Skeletal muscle satellite cell (primary cell): ENCODE measurements around the gene NPPA.

Experiments
- H3K27me3 ChIP-seq: 2 replicates; pipeline ENCODE4 v1.7.0; 2013; ENCODE audit warnings: low read length; ENCODE audit not compliant: control insufficient read depth, insufficient read depth
- H3K36me3 ChIP-seq: 2 replicates; pipeline ENCODE4 v1.7.0; 2013; ENCODE audit warnings: mild to moderate bottlenecking, control low read depth, low read length; ENCODE audit not compliant: insufficient read depth
- H3K4me1 ChIP-seq: 2 replicates; pipeline ENCODE4 v1.7.0; 2013; ENCODE audit warnings: low read length; ENCODE audit not compliant: control insufficient read depth, insufficient read depth
- H3K4me2 ChIP-seq: 2 replicates; pipeline ENCODE4 v1.7.0; 2013; ENCODE audit warnings: mild to moderate bottlenecking, low read length
- H3K4me3 ChIP-seq: 2 replicates; pipeline ENCODE4 v1.7.0; 2013; ENCODE audit warnings: low read length
- H3K9ac ChIP-seq: 2 replicates; pipeline ENCODE4 v1.7.0; 2013; ENCODE audit warnings: mild to moderate bottlenecking, low read depth, low read length, moderate library complexity
- H3K9me3 ChIP-seq: replicated peaks from 2 replicates; pipeline ENCODE4 v1.7.0; 2013; ENCODE audit warnings: mild to moderate bottlenecking, control low read depth, low read length

NPPA gene

DNA sequence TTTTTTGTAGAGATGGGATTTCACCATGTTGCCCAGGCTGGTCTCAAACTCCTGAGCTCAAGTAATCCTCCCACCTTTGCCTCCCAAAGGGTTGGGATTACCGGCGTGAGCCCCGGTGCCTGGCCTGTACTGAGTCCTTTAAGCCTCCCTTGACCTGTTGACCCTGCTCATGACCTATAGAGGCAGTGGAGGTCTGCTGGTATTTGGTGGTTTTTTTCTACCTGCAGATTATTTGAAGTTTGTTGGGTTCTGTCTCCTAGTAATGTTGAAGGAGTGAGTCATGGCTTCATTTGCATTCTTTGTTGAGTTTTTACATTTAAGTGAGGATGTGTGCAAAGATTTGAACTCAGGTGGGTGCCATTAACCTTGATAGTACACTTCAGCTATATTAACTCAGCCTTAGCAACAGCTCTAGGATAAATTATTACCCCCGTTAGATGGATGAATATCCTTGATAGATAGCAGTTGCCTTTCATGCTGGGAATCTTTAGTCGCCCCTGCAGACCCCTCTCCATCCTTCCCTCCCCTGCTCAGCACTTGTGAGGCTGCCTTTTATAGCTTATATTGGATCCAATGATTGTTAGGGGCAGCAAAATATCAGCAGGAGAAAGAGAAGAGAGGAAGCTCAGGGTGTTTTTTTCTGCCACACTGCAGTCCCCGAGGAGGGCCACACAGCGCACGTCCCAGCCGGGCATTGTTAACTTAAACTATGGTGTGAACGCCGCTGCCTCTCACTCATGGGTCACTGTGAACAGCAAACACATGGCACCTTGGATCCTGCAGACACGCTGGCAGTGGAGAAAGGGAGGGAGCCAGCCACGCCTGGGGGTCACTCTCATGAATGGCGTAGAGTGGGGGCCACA, 26.0 kb upstream of the NPPA start:
- Histone ChIP-seq H3K9ac (no peak overlapping the region), H3K4me2 (no peak overlapping the region), H3K27me3 (peaks cover 62% of the 10 kb centered on the region), H3K4me3 (no peak overlapping the region), H3K4me1 (no peaks in the 10 kb centered on the region), H3K36me3 (no peaks in the 10 kb centered on the region), H3K9me3 (no peaks in the 10 kb centered on the region)

- no peaks in the 10 kb centered on the region for H3K4me1 ChIP-seq
- no peak overlapping the region for H3K4me2 ChIP-seq
- no peaks in the 10 kb centered on the region for H3K9me3 ChIP-seq
- H3K27me3 ChIP-seq = peaks cover 54% of the 10 kb centered on the region
- no peaks in the 10 kb centered on the region for H3K36me3 ChIP-seq
- no peak overlapping the region for H3K4me3 ChIP-seq
- H3K9ac ChIP-seq = no peak overlapping the region
These were observed 25.0 kb upstream of the NPPA start for GRCh38 chr1:11872545-11872944.

DNA sequence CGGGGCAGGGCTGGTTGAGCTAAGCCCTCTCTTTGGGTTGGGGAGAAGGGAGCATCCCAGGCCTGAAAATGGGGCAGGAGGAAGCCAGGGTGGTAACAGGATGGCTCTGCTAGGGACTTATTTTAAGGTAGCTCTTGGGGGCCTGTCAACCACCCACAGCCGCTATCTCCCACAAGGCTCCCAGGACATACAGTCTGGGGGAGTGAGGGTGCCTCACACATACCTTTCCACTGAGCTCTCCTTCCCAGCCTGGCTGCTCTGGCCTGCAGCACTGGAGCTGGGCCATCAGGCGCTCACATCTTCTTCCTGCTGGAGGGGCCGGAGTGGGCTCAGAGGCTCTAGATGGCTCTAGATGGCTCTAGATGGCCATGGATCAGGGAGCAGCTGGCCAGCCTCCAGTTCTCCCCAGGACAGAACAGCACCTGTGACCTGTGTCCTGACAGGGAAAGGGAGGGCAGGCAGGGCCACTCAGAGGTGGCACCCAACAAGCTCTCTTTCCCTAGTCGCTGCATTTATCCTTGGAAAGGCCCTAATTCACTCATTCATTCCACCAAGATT, 22.1 kb upstream of the NPPA start:
- Histone ChIP-seq H3K4me3 (no peak overlapping the region), H3K4me1 (no peaks in the 10 kb centered on the region), H3K27me3 (peaks cover 52% of the 10 kb centered on the region), H3K4me2 (no peak overlapping the region), H3K9me3 (no peaks in the 10 kb centered on the region), H3K9ac (no peak overlapping the region), H3K36me3 (no peaks in the 10 kb centered on the region)

GRCh38 chr1:11869104-11869503, 21.5 kb upstream of the NPPA start:
- Histone ChIP-seq H3K36me3 (no peaks in the 10 kb centered on the region), H3K9ac (no peak overlapping the region)

GRCh38 chr1:11868331-11868980, 20.9 kb upstream of the NPPA start:
- H3K27me3 ChIP-seq = peaks cover 42% of the 10 kb centered on the region
- H3K9ac ChIP-seq = no peak overlapping the region
- H3K9me3 ChIP-seq = no peaks in the 10 kb centered on the region
- H3K4me3 ChIP-seq = no peak overlapping the region
- no peaks in the 10 kb centered on the region for H3K36me3 ChIP-seq
- no peaks in the 10 kb centered on the region for H3K4me1 ChIP-seq
- no peak overlapping the region for H3K4me2 ChIP-seq

More at GRCh38 chr1:11869104-11869503, 21.5 kb upstream of the NPPA start:
- Histone ChIP-seq H3K4me2 (no peak overlapping the region), H3K4me3 (no peak overlapping the region), H3K4me1 (no peaks in the 10 kb centered on the region), H3K27me3 (peaks cover 48% of the 10 kb centered on the region), H3K9me3 (no peaks in the 10 kb centered on the region)

- Histone ChIP-seq H3K9me3 (no peaks in the 10 kb centered on the region), H3K27me3 (peaks cover 65% of the 10 kb centered on the region), H3K4me2 (no peak overlapping the region), H3K4me1 (no peaks in the 10 kb centered on the region), H3K9ac (no peak overlapping the region), H3K4me3 (no peak overlapping the region), H3K36me3 (no peaks in the 10 kb centered on the region)
These were observed 15.3 kb upstream of the NPPA start for GRCh38 chr1:11862890-11863289.

- H3K9ac ChIP-seq = no peak overlapping the region
- no peaks in the 10 kb centered on the region for H3K36me3 ChIP-seq
- H3K4me3 ChIP-seq = no peak overlapping the region
- no peak overlapping the region for H3K4me2 ChIP-seq
- peaks cover 72% of the 10 kb centered on the region for H3K27me3 ChIP-seq
- no peaks in the 10 kb centered on the region for H3K9me3 ChIP-seq
- H3K4me1 ChIP-seq = no peaks in the 10 kb centered on the region
These were observed 13.0 kb upstream of the NPPA start for GRCh38 chr1:11860587-11860986.

- no peaks in the 10 kb centered on the region for H3K36me3 ChIP-seq
- H3K27me3 ChIP-seq = peaks cover 69% of the 10 kb centered on the region
- H3K4me3 ChIP-seq = no peak overlapping the region
- no peaks in the 10 kb centered on the region for H3K9me3 ChIP-seq
- H3K4me2 ChIP-seq = no peak overlapping the region
- no peaks in the 10 kb centered on the region for H3K4me1 ChIP-seq
- no peak overlapping the region for H3K9ac ChIP-seq
These were observed 12.5 kb upstream of the NPPA start for GRCh38 chr1:11860083-11860482.

DNA sequence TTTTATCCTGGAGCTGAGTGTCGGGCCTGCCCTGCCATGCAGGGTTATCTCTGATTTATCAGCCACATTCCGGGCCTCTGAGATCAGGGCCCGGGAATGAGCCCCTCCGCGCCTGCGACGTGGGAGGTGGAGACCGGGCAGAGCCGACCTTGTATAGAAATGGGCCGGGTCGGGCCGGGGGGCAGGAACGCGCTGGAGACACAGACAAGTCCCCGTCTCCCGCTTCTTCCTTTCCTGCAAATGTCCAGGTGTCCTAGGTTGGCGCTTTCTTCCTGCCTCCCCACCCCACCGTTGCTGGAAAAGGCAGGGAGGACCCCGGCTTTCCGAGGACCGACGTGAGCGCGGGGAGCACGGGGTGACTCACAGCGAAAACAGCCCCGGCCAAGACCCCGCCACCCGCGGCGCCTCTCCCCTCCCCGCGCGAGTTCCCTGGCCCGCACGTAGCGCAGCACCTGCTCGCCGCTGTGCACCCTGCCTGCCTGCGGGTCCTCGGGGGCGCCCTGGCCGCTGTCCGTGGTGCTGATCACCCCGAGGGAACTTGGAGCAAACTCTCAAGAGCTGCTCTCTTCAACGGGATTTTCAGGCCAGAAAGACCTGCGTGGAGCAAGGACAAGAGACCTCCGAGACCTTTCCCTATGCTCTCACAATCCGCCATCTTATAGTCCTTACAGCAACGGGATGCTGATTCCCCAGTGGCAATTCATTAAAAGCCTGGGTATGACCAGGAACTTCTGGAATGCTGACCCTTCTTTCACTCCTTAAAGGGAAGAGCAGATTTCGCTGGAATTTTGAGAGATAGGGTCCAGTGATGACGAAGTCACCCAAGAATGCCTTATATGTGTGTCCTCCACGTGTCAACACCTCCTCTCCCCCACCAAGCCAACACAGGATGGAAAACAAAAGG, 11.6 kb upstream of the NPPA start:
- no peak overlapping the region for H3K4me3 ChIP-seq

DNA sequence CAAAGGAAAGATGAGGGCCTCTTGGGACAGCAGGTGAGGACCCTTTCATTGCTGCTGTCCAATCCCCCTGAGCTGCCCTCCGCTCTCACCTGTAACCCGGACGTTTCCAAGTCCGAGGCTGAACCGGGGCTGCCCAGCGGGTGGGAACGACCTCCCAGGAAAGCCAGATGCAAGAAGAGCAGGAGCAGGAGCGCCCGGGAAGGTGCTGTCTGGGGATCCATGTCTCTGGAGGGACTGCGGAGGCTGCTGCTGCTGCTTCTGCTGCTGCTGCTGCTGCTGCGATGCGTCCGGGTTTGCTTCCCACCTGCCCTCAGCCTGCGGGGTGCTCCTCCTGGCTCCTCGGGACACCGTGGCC, 11.0 kb upstream of the NPPA start, which contains the start of gene NPPB:
TSS of gene NPPB (minus strand) at position 333 of the 355 bp plus-strand sequence. CDS start at position 221, 112 bp downstream.
- Histone ChIP-seq H3K9ac (no peak within 1 kb of the TSS), H3K36me3 (no peaks in the 10 kb centered on the region), H3K27me3 (peaks cover 70% of the 10 kb centered on the region), H3K4me2 (peak within 1 kb of the TSS; percentile 9), H3K9me3 (no peaks in the 10 kb centered on the region), H3K4me1 (no peaks in the 10 kb centered on the region), H3K4me3 (no peak within 1 kb of the TSS)

More for the DNA sequence above, 11.6 kb upstream of the NPPA start:
- Histone ChIP-seq H3K9me3 (no peaks in the 10 kb centered on the region), H3K9ac (no peak overlapping the region), H3K27me3 (peaks cover 70% of the 10 kb centered on the region), H3K4me1 (no peaks in the 10 kb centered on the region), H3K4me2 (peak overlapping the region; percentile 9), H3K36me3 (no peaks in the 10 kb centered on the region)

DNA sequence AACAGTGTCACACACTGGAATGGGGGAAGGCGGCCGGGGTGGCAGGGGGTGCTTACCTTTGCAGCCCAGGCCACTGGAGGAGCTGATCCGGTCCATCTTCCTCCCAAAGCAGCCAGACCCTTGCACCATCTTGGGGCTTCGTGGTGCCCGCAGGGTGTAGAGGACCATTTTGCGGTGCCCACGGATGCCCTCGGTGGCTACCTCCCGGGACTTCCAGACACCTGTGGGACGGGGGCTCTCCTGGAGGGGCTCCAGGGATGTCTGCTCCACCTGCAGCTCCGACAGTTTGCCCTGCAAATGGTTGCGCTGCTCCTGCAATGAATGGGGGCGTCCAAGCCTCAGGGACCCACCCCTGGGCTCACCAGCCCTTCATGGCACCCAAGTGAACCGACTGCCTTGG, 10.6 kb upstream of the NPPA start:
- Histone ChIP-seq H3K27me3 (peaks cover 70% of the 10 kb centered on the region), H3K4me3 (no peak overlapping the region), H3K9me3 (no peaks in the 10 kb centered on the region), H3K4me2 (no peak overlapping the region), H3K9ac (no peak overlapping the region), H3K4me1 (no peaks in the 10 kb centered on the region), H3K36me3 (no peaks in the 10 kb centered on the region)
